K562 treated with DMSO at 1 percent for 4 hours (cell line): ENCODE results near the gene OR2A42. TPM values are rescaled to one million over a fixed set of nuclear protein-coding genes. Genes with fewer than 3 reads are reported as not detected.

Experiments used
- total RNA-seq: library from RNA; unstranded; fragments of 300-600 nt; gene quantifications from 2 replicates; pipeline ENCODE4 v1.2.3, GENCODE V29; 2022; ENCODE audit not compliant: insufficient read depth

The OR2A42 gene
- not detected in 2 replicates for total RNA-seq

GRCh38 chr7:144239365-144239764, at the start of gene OR2A42:
TSS of gene OR2A42 (minus strand) at chr7:144239605. CDS start at chr7:144232843, 6,762 bp downstream.

DNA sequence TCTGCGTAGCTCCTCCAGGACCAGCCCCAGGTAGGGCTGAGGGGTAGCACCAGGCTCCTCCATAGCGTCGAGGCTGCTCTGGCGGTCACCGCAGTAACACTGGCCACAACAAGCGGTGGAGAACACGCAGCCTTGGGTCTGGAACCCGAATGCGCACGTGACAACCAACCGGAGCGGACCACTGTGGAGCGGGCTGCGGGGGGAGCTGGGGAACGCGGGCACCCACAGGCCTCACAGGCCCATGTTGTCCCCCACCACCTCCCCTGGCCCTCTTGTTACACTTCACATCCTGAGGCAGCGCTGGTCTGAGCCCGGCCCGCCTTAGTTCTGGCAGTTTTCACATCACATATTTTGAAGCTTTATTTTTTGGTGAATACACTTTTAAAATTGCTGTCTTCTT, 29.8 kb upstream of the OR2A42 start, which contains the start of gene CTAGE8:
CTAGE8 (minus strand) TSS at position 101 of the 400 bp plus-strand sequence; CDS start at position 63, 38 bp downstream.

DNA sequence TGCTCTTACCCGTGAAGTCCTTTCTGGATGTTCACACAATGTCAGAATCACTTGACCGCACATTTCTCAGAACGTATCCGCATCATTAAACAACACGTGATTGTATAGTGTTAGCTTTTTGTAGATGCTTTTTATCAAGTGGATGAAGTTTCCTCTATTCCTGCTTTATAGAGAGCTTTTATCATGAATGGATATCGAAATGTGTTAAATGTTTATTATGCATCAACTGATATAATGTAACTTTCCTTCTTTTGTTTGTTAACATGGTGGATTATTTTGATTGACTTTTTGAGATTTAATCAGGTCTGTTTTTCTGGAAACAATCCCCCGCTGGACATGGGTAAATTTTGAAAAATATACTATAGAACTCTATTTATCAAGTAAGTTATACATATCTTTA, 25.3 kb upstream of the OR2A42 start, which contains the start of gene OR2A7:
OR2A7 (minus strand) TSS at position 101 of the 400 bp plus-strand sequence. CDS start 5,164 bp downstream, outside the sequence.

GRCh38 chr7:144195212-144195872, 44.1 kb downstream of the OR2A42 start, which contains the start of gene ARHGEF35:
TSS of gene ARHGEF35 (minus strand) at chr7:144195833. CDS start at chr7:144188383, 7,450 bp downstream.

DNA sequence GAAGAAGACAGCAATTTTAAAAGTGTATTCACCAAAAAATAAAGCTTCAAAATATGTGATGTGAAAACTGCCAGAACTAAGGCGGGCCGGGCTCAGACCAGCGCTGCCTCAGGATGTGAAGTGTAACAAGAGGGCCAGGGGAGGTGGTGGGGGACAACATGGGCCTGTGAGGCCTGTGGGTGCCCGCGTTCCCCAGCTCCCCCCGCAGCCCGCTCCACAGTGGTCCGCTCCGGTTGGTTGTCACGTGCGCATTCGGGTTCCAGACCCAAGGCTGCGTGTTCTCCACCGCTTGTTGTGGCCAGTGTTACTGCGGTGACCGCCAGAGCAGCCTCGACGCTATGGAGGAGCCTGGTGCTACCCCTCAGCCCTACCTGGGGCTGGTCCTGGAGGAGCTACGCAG, 56.2 kb downstream of the OR2A42 start, which contains the start of gene CTAGE4:
CTAGE4 (plus strand) TSS at position 301 of the 400 bp plus-strand sequence; CDS start at position 339, 38 bp downstream.

Other genes starting within 250 kb of the OR2A42 start
- gene OR6B1, start 239.3 kb downstream of the OR2A42 start, total RNA-seq = not detected in 2 replicates
- gene OR2A5, start 190.7 kb downstream of the OR2A42 start, total RNA-seq = not detected in 2 replicates
- gene OR2A25, start 169.8 kb downstream of the OR2A42 start, total RNA-seq = not detected in 2 replicates
- gene OR2A12, start 153.3 kb downstream of the OR2A42 start, total RNA-seq = not detected in 2 replicates
- gene OR2A2, start 130.0 kb downstream of the OR2A42 start, total RNA-seq = not detected in 2 replicates
- gene OR2A14, start 116.4 kb downstream of the OR2A42 start, total RNA-seq = not detected in 2 replicates
- not detected in 2 replicates for gene CTAGE4, start 56.1 kb downstream of the OR2A42 start, total RNA-seq
- gene ARHGEF35, start 43.8 kb downstream of the OR2A42 start, total RNA-seq = not detected in 2 replicates
- not detected in 2 replicates for gene OR2A7, start 25.2 kb upstream of the OR2A42 start, total RNA-seq
- not detected in 2 replicates for gene CTAGE8, start 29.7 kb upstream of the OR2A42 start, total RNA-seq
- not detected in 2 replicates for gene OR2A1, start 72.8 kb upstream of the OR2A42 start, total RNA-seq
- gene ARHGEF5, start 115.8 kb upstream of the OR2A42 start, total RNA-seq = not detected in 2 replicates
- gene NOBOX, start 164.1 kb upstream of the OR2A42 start, total RNA-seq = not detected in 2 replicates